Tibial nerve (tissue), 4 donors: ENCODE measurements around the gene TPCN1. TPM values are rescaled to one million over a fixed set of nuclear protein-coding genes. Genes with fewer than 3 reads are reported as not detected.

ENCODE experiments used
- DNase-seq, 2 donors: peaks; one replicate each; pipeline ENCODE4 v3.0.0-alpha.2; 2019; ENCODE audit warnings: low spot score in 2 of 2
- H3K27ac ChIP-seq, 4 donors: fragments of 200-600 bp; sonication (generic) in 3 of 4; one replicate each; pipeline ENCODE4 v1.5.1; 2017 to 2019; ENCODE audit warnings: mild to moderate bottlenecking in 1 of 4
- H3K27me3 ChIP-seq, 2 donors: fragments of 200-600 bp; sonication (generic) in 1 of 2; one replicate each; pipeline versions ENCODE4 v1.5.1 to v1.6.0; 2017 to 2019
- H3K36me3 ChIP-seq, 3 donors: fragments of 200-600 bp; sonication (generic); one replicate each; pipeline ENCODE4 v1.5.1; 2018 to 2019
- H3K4me1 ChIP-seq, 4 donors: fragments of 200-600 bp; sonication (generic) in 3 of 4; one replicate each; pipeline ENCODE4 v1.5.1; 2017 to 2019
- H3K4me3 ChIP-seq, 4 donors: fragments of 200-600 bp; sonication (generic) in 3 of 4; one replicate each; pipeline ENCODE4 v1.5.1; 2017 to 2019; ENCODE audit warnings: mild to moderate bottlenecking in 1 of 4, moderate library complexity in 1 of 4
- H3K9me3 ChIP-seq, 4 donors: fragments of 200-600 bp; sonication (generic) in 3 of 4; one replicate each; pipeline ENCODE4 v1.5.1; 2017 to 2019
- EP300 ChIP-seq, 2 donors: sonication (generic); formaldehyde crosslinking; IDR thresholded peaks; one replicate each; pipeline ENCODE4 v1.6.1; 2017; ENCODE audit warnings: antibody characterized with exemption in 2 of 2, mild to moderate bottlenecking in 1 of 2
- POLR2A ChIP-seq, 2 donors: fragments of 450-650 bp; IDR thresholded peaks; one replicate each; pipeline ENCODE4 v1.6.1; 2017; ENCODE audit warnings: antibody characterized with exemption in 2 of 2, mild to moderate bottlenecking in 2 of 2, moderate library complexity in 2 of 2
- WGBS, 2 donors: methylation state at CpG; one replicate each; pipeline ENCODE4 v1.1.5; 2018; 5-methylcytosine and 5-hydroxymethylcytosine counted together
- total RNA-seq, 4 donors: library from RNA; depleted of rRNA; stranded (reverse); fragments of >200 nt; gene quantifications; one replicate each; pipeline ENCODE4 v1.1.0, GENCODE V29; 2016
- TF ChIP-seq, protein P1 (sequence below), 5 experiments: fragments of 200-600 bp in 3 of 5; fragments of 450-650 bp in 2 of 5; sonication (generic) in 3 of 5; IDR thresholded peaks; one replicate each; pipeline ENCODE4 v1.5.1; 2016 to 2019; ENCODE audit warnings: antibody characterized with exemption in 5 of 5, mild to moderate bottlenecking in 3 of 5, moderate library complexity in 2 of 5

The TPCN1 gene
- total RNA-seq, 4 donors from 2014 or later = 62.7 to 77.6 (median 69.8) TPM

DNA sequence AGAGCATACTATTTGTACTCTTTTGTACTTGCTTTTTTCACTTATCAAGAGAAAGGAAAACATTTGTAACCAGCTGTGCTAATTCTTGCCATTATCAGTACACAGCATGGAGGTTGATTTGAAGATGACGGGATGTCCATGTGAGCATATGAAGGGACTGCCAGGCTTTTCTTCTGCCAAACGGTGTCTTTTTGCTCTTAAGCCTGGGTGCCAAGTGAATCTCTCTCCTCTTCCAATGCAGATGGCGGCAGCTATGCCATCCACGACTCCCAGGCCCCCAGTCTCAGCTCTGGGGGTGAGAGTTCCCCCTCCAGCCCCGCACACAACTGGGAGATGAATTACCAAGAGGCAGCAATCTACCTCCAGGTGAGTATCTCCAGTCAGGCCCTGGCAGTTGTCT, 38.9 kb downstream of the TPCN1 start:
- Histone ChIP-seq H3K4me3 (no peak overlapping the region), H3K27me3 (no peaks in the 10 kb centered on the region), H3K9me3 (no peaks in the 10 kb centered on the region), H3K27ac (peak overlapping the region in 3 of 4 donors; percentile 71 to 76 (median 73)), H3K4me1 (peaks cover 3 to 51% (median 19%) of the 10 kb centered on the region in 4 donors), H3K36me3 (peaks cover 0 to 15% (median 0%) of the 10 kb centered on the region in 3 donors)
- WGBS, 2 donors = 72 to 80% methylated on average over 5 of the region's 5 CpGs
- no peak for DNase-seq
- no peak for TF ChIP-seq EP300 (IDR thresholded peaks at IDR 0.05)
- TF ChIP-seq, protein P1, sequence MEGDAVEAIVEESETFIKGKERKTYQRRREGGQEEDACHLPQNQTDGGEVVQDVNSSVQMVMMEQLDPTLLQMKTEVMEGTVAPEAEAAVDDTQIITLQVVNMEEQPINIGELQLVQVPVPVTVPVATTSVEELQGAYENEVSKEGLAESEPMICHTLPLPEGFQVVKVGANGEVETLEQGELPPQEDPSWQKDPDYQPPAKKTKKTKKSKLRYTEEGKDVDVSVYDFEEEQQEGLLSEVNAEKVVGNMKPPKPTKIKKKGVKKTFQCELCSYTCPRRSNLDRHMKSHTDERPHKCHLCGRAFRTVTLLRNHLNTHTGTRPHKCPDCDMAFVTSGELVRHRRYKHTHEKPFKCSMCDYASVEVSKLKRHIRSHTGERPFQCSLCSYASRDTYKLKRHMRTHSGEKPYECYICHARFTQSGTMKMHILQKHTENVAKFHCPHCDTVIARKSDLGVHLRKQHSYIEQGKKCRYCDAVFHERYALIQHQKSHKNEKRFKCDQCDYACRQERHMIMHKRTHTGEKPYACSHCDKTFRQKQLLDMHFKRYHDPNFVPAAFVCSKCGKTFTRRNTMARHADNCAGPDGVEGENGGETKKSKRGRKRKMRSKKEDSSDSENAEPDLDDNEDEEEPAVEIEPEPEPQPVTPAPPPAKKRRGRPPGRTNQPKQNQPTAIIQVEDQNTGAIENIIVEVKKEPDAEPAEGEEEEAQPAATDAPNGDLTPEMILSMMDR (IDR thresholded peaks at IDR 0.05) = no peak
- TF ChIP-seq POLR2A (IDR thresholded peaks at IDR 0.05) = no peak

DNA sequence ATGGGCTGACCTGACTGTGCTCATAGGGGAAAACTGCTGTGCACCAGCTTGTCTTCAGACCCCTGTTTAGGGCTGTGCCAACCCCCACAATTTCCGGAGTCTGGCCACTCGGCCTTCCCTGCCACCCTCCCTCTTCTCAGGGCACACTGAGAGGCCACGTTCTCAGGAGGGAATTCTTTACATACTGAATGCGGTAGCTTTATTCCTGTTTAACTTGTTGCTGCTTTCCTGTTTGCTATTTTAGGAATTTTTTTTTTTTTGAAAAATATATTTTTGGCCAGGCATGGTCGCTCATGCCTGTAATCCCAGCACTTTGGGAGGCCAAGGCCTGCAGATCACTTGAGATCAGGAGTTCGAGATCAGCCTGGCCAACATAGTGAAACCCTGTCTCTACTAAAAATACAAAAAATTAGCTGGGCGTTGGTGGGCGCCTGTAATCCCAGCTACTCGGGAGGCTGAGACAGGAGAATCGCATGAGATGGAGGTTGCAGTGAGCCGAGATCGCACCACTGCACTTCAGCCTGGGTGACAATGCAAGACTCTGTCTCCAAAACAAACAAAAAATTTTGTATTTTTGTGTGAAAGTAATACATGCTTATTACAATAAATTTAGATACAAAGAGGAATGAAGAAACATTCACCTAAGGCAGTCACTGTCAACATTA, 39.5 kb downstream of the TPCN1 start:
- TF ChIP-seq EP300 (IDR thresholded peaks at IDR 0.05) = no peak
- TF ChIP-seq POLR2A (IDR thresholded peaks at IDR 0.05) = no peak
- TF ChIP-seq, protein P1 (IDR thresholded peaks at IDR 0.05) = no peak
- H3K4me1 ChIP-seq = peaks cover 3 to 51% (median 19%) of the 10 kb centered on the region in 4 donors
- no peak for DNase-seq
- peaks cover 0 to 21% (median 0%) of the 10 kb centered on the region in 3 donors for H3K36me3 ChIP-seq
- no peaks in the 10 kb centered on the region for H3K27me3 ChIP-seq
- H3K9me3 ChIP-seq = no peaks in the 10 kb centered on the region
- H3K4me3 ChIP-seq = no peak overlapping the region
- 75 to 81% methylated on average over 12 of the region's 12 CpGs for WGBS, 2 donors
- peak overlapping the region in 3 of 4 donors; percentile 71 to 76 (median 73) for H3K27ac ChIP-seq

- H3K27me3 ChIP-seq = no peaks in the 10 kb centered on the region
- TF ChIP-seq POLR2A (IDR thresholded peaks at IDR 0.05) (no peak), EP300 (IDR thresholded peaks at IDR 0.05) (peak in 1 of 2 donors; percentile 23)
- TF ChIP-seq, protein P1 (IDR thresholded peaks at IDR 0.05) = no peak
- no peak for DNase-seq
- H3K4me1 ChIP-seq = peaks cover 3 to 51% (median 19%) of the 10 kb centered on the region in 4 donors
- peak overlapping the region in 2 of 4 donors; percentile 48 to 52 for H3K27ac ChIP-seq
- no peak overlapping the region for H3K4me3 ChIP-seq
- 80 to 81% methylated on average over 6 of the region's 6 CpGs for WGBS, 2 donors
- peaks cover 0 to 33% (median 9%) of the 10 kb centered on the region in 3 donors for H3K36me3 ChIP-seq
- H3K9me3 ChIP-seq = no peaks in the 10 kb centered on the region
Observed at GRCh38 chr12:113261847-113262470, 40.7 kb downstream of the TPCN1 start.

DNA sequence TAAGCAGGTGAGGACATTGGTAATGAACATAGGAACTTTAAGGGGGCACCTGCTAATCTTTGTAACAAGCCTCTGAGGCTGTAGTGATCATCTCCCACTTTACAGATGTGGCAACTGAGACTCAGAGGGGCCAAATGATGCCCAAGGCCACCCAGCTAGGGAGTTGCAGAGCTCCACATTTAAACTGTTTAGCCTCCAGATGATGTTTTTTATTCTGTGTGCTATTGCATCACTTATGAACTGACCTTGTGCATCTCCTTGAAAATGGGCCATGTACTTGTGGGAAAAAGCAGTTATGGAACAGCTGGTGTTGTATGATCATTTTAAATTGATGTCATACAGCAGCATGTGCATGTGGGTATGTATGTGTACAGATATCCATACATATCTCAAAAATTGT, 41.4 kb downstream of the TPCN1 start:
- TF ChIP-seq, protein P1 (IDR thresholded peaks at IDR 0.05) = no peak
- peak in 1 of 2 donors; percentile 70 for TF ChIP-seq EP300 (IDR thresholded peaks at IDR 0.05)
- TF ChIP-seq POLR2A (IDR thresholded peaks at IDR 0.05) = no peak
- Histone ChIP-seq H3K9me3 (no peaks in the 10 kb centered on the region), H3K4me3 (no peak overlapping the region), H3K36me3 (peaks cover 0 to 40% (median 10%) of the 10 kb centered on the region in 3 donors), H3K27me3 (no peaks in the 10 kb centered on the region), H3K4me1 (peaks cover 3 to 51% (median 19%) of the 10 kb centered on the region in 4 donors), H3K27ac (peak overlapping the region in 1 of 4 donors; percentile 48)
- DNase-seq = no peak

GRCh38 chr12:113263431-113263963, 42.2 kb downstream of the TPCN1 start:
- TF ChIP-seq POLR2A (IDR thresholded peaks at IDR 0.05) (no peak), EP300 (IDR thresholded peaks at IDR 0.05) (no peak)
- TF ChIP-seq, protein P1 (IDR thresholded peaks at IDR 0.05) = no peak
- no peak for DNase-seq
- H3K4me3 ChIP-seq = no peak overlapping the region
- H3K9me3 ChIP-seq = no peaks in the 10 kb centered on the region
- H3K4me1 ChIP-seq = peaks cover 3 to 45% (median 19%) of the 10 kb centered on the region in 4 donors
- WGBS, 2 donors = 90 to 91% methylated on average over 9 of the region's 9 CpGs
- no peaks in the 10 kb centered on the region for H3K27me3 ChIP-seq
- peaks cover 4 to 48% (median 10%) of the 10 kb centered on the region in 3 donors for H3K36me3 ChIP-seq
- peak overlapping the region in 1 of 4 donors; percentile 30 for H3K27ac ChIP-seq
